Ectodermal cell (in vitro differentiated cells): Measurements from ENCODE around the gene NRG3.

Experiments
- H3K27ac ChIP-seq: 2 replicates; pipeline ENCODE4 v1.7.0; 2013; ENCODE audit warnings: mild to moderate bottlenecking, low read depth, low read length; ENCODE audit not compliant: insufficient read depth, poor library complexity, severe bottlenecking
- H3K27me3 ChIP-seq: 2 replicates; pipeline ENCODE4 v1.7.0; 2013; ENCODE audit warnings: mild to moderate bottlenecking, low read length; ENCODE audit not compliant: insufficient read depth, control insufficient read depth, poor library complexity, severe bottlenecking
- H3K36me3 ChIP-seq: one replicate; pipeline ENCODE4 v1.7.0; 2013; ENCODE audit warnings: low read length; ENCODE audit not compliant: control insufficient read depth, insufficient read depth
- H3K4me1 ChIP-seq: one replicate; pipeline ENCODE4 v1.7.0; 2013; ENCODE audit warnings: low read length; ENCODE audit not compliant: control insufficient read depth, insufficient read depth
- H3K4me3 ChIP-seq: 2 replicates; pipeline ENCODE4 v1.7.0; 2013; ENCODE audit warnings: low read depth, low read length, control low read depth; ENCODE audit not compliant: insufficient read depth
- H3K9me3 ChIP-seq: 2 replicates; pipeline ENCODE4 v1.7.0; 2013; ENCODE audit warnings: mild to moderate bottlenecking, low read length, moderate library complexity; ENCODE audit not compliant: control insufficient read depth
- WGBS, 2 experiments: methylation state at CpG; one replicate each; pipeline ENCODE4 v1.1.7; 2013; ENCODE audit warnings: missing lambda C conversion rate in 2 of 2; 5-methylcytosine and 5-hydroxymethylcytosine counted together

The NRG3 gene

GRCh38 chr10:82597840-82598239 lies 722.8 kb downstream of the NRG3 start:
- no peak overlapping the region for H3K4me3 ChIP-seq
- no peaks in the 10 kb centered on the region for H3K36me3 ChIP-seq
- no peak overlapping the region for H3K27ac ChIP-seq
- no peaks in the 10 kb centered on the region for H3K27me3 ChIP-seq
- no peaks in the 10 kb centered on the region for H3K4me1 ChIP-seq
- H3K9me3 ChIP-seq = no peaks in the 10 kb centered on the region
- WGBS, 2 experiments = 93 to 99% methylated on average over 5 to 6 of the region's 7 CpGs

DNA sequence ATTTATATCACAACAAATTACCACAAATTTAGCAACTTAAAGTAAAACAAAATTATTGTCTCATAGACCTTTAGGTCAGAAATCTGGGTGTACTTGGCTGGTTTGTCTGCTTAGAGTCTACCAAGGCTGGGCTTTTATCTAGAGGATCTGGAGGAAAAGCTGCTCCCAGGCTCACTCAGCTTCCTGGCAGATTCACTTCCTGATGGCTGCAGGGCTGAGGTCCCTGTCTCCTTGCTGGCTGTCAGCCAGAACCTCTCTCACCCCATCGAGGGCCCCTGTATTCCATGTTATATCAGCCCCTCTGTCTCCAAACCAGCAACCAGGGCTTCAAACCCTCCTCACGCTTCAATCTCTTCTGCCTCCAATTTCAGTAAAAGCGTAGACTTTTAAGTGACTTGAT lies 734.9 kb downstream of the NRG3 start:
- 83 to 87% methylated on average over 3 of the region's 3 CpGs for WGBS, 2 experiments

DNA sequence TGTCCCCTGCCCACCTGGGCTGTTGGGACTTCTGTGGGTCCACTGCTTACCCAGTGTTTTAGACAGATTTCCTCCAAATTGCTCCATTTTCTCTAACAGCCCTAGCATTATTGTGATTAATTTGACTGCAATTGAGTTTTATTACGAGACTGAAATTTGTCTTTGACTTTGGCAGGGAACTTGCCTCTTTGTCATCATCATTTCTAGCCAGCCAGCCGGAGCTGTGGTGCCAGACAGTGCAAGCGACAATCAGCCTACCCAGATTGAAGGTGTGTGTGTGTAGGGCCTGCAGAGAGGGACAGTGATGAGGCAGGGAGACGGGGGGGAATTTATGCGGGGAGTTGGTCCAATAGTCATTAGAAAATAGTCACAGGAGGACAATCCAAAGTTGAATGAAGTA lies 743.0 kb downstream of the NRG3 start:
- Histone ChIP-seq H3K36me3 (no peaks in the 10 kb centered on the region), H3K27ac (no peak overlapping the region), H3K27me3 (no peaks in the 10 kb centered on the region), H3K9me3 (no peaks in the 10 kb centered on the region), H3K4me1 (no peaks in the 10 kb centered on the region), H3K4me3 (no peak overlapping the region)
- 94 to 98% methylated on average over 5 of the region's 5 CpGs for WGBS, 2 experiments

More for the DNA sequence above, 734.9 kb downstream of the NRG3 start:
- no peaks in the 10 kb centered on the region for H3K36me3 ChIP-seq
- H3K9me3 ChIP-seq = no peaks in the 10 kb centered on the region
- no peaks in the 10 kb centered on the region for H3K27me3 ChIP-seq
- no peaks in the 10 kb centered on the region for H3K4me1 ChIP-seq
- H3K4me3 ChIP-seq = no peak overlapping the region
- no peak overlapping the region for H3K27ac ChIP-seq

GRCh38 chr10:82621680-82622079 lies 746.7 kb downstream of the NRG3 start:
- H3K27ac ChIP-seq = no peak overlapping the region
- WGBS, 2 experiments = 90 to 95% methylated on average over 4 of the region's 4 CpGs
- H3K36me3 ChIP-seq = no peaks in the 10 kb centered on the region
- no peaks in the 10 kb centered on the region for H3K27me3 ChIP-seq
- H3K9me3 ChIP-seq = no peaks in the 10 kb centered on the region
- H3K4me3 ChIP-seq = no peak overlapping the region
- H3K4me1 ChIP-seq = no peaks in the 10 kb centered on the region

DNA sequence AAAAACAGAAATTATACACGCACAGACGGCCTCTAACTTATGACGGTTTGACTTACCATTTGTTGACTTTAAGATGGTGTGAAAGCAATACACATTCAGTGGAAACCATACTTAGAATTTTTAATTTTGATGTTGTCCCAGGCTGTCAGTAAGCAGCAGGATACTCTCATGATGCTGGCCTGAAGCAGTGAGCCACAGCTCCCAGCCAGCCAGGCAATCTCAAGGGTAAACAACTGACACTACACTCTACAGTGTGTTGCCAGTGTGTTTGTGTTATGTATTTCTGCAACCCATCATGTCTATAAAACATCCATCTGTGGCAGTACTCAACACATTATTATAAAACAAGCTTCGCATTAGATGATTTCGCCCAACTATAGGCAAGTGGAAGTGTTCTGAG lies 747.5 kb downstream of the NRG3 start:
- Histone ChIP-seq H3K9me3 (no peaks in the 10 kb centered on the region), H3K4me1 (no peaks in the 10 kb centered on the region)
- 92 to 96% methylated on average over 5 of the region's 5 CpGs for WGBS, 2 experiments

DNA sequence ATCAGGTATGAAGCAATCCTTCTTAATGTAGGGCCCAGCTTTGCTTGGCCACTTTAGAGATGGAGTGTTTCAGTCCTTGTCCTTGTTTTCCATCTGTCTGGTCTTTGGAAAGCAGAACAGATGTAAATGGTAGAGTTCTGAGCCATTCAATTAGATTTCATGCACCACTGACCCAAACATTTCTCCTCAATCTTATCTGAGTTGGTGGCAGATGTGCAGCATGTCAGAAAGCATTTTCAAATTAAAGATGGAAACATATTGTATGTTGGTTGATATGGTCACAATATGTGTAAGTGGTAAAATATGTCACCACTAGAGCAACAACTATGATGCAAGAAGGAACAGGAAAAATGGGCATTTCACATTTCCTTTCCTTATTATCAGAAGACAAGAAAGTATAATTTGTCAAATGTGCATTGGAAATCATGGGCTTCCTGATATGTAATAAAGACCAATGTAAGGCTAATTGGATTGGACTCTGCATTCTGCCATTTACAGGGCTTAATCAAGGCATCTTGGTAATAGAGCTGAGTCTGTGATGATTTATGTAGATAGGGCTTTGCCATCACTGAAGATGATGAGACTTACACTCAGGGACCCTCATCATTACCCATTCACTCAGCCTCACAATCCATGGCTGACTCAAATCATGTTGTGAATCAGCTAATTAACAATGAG lies 750.7 kb downstream of the NRG3 start:
- peaks cover 10% of the 10 kb centered on the region for H3K4me1 ChIP-seq
- H3K4me3 ChIP-seq = no peak overlapping the region
- H3K9me3 ChIP-seq = no peaks in the 10 kb centered on the region
- no peaks in the 10 kb centered on the region for H3K27me3 ChIP-seq
- no peak overlapping the region for H3K27ac ChIP-seq
- no peaks in the 10 kb centered on the region for H3K36me3 ChIP-seq

More for the DNA sequence above, 747.5 kb downstream of the NRG3 start:
- H3K4me3 ChIP-seq = no peak overlapping the region
- H3K36me3 ChIP-seq = no peaks in the 10 kb centered on the region
- H3K27me3 ChIP-seq = no peaks in the 10 kb centered on the region
- no peak overlapping the region for H3K27ac ChIP-seq

- Histone ChIP-seq H3K4me3 (no peak overlapping the region), H3K27me3 (no peaks in the 10 kb centered on the region), H3K27ac (no peak overlapping the region), H3K9me3 (no peaks in the 10 kb centered on the region), H3K36me3 (no peaks in the 10 kb centered on the region), H3K4me1 (peaks cover 10% of the 10 kb centered on the region)
- 39 to 53% methylated on average over 2 to 3 of the region's 3 CpGs for WGBS, 2 experiments
These were observed 753.4 kb downstream of the NRG3 start for GRCh38 chr10:82628373-82628772.

DNA sequence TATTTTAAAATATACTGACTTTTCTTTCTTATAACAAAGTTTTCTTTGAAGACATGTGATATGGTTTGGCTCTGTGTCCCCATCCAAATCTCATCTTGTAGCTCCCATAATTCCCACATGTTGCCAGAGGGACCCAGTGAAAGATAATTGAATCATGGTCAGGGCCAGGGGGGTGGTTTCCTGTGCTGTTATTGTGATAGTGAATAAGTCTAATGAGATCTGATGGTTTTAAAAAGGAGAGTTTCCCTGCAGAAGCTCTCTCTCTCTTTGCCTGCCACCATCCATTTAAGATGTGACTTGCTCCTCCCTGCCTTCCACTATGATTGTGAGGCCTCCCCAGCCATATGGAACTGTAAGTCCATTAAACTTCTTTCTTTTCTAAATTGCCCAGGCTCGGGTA lies 768.1 kb downstream of the NRG3 start:
- Histone ChIP-seq H3K36me3 (no peaks in the 10 kb centered on the region), H3K9me3 (no peaks in the 10 kb centered on the region), H3K4me3 (no peak overlapping the region), H3K27ac (no peak overlapping the region), H3K4me1 (no peaks in the 10 kb centered on the region), H3K27me3 (no peaks in the 10 kb centered on the region)
- WGBS, 2 experiments = 89% methylated on average over 1 of the region's 1 CpG; no CpG with 5 or more reads in 1 of the 2 experiments

GRCh38 chr10:82643601-82644000 lies 768.6 kb downstream of the NRG3 start:
- Histone ChIP-seq H3K4me3 (no peak overlapping the region), H3K27ac (no peak overlapping the region), H3K36me3 (no peaks in the 10 kb centered on the region), H3K4me1 (no peaks in the 10 kb centered on the region), H3K27me3 (no peaks in the 10 kb centered on the region), H3K9me3 (no peaks in the 10 kb centered on the region)
- 89 to 91% methylated on average over 4 of the region's 5 CpGs for WGBS, 2 experiments

- Histone ChIP-seq H3K27me3 (no peaks in the 10 kb centered on the region), H3K9me3 (no peaks in the 10 kb centered on the region)
These were observed 770.2 kb downstream of the NRG3 start for GRCh38 chr10:82645221-82645620.

More at GRCh38 chr10:82645221-82645620, 770.2 kb downstream of the NRG3 start:
- Histone ChIP-seq H3K36me3 (no peaks in the 10 kb centered on the region), H3K4me1 (no peaks in the 10 kb centered on the region), H3K27ac (no peak overlapping the region), H3K4me3 (no peak overlapping the region)
